HG03457 (cell line): Measurements from ENCODE around the gene URB2.
A peak's percentile ranks its signal among the peaks of the same experiment; 100 is the strongest.

ENCODE experiments used
- ATAC-seq: cut with Tn5 transposase; IDR thresholded peaks from one replicate; pipeline ENCODE4 v1.9.1; 2021; ENCODE audit warnings: moderate number of reproducible peaks; ENCODE audit not compliant: unreplicated experiment

URB2 gene

DNA sequence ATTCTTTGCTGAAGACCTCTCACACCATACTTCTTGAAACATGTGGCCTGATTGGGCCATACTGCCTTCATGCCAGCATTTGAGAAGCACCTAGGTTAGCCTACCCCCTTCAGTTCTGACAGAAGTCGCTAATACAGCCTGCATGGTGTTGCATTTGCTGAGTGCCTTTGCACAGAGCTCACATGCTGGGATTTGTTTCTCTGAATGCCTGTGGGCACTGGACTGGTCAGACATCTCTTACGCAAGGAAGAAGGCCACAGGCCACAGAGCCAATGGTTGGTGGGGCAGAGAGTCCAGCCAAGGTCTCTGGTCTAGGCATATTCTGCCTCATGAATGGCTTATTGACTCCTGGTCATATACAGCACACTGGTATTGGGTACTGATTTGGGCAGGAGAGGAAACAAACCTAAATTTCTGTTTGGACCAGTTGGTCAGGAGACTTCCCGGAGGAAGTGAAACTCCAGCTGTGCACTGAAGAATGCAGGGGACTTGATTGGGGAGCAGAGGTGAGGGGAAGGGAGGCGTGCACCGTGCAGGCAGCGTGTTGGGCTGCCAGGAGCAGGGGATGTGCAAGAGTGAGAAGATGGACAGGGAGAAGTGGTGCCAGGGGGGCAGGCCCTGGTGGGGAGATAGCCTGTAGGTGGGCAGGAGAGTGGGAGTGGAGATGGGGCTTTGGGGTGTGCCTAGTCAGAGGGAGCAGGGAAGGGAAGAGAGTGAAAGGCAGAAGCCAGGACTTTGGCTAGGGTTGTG, 18.1 kb downstream of the URB2 start:
- ATAC-seq, result no peak

DNA sequence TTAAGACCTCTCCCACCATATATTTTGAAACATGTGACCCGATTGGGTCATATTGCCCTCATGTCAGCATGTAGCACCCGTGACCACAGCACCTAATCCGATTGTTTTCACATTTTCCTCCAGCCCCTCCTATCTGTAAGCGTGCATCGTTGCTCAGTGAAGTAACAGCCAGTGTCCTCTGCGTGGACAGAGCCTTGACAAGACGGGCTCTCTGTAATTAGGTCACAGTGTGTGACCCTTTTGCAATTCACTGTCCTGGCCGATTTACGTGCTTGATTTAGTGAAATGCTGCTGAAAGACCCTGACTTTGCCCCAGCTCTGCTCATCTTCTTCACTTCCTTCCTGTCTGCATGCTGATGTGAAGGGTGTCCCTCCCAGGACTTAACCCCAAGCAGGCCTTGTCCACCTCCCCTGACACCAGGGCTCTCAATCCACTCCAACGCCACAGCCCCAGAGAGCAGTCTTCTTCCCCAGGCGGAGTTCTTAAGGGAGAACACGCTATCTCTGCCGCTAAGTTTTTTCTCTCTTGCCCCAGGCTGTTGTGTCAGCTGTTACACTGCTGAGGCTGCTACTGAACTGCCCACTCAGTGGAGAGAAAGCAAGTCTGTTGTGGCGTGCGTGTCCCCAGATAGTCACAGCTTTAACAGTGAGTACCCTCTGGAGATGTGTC, 19.4 kb downstream of the URB2 start:
- ATAC-seq, result no peak

DNA sequence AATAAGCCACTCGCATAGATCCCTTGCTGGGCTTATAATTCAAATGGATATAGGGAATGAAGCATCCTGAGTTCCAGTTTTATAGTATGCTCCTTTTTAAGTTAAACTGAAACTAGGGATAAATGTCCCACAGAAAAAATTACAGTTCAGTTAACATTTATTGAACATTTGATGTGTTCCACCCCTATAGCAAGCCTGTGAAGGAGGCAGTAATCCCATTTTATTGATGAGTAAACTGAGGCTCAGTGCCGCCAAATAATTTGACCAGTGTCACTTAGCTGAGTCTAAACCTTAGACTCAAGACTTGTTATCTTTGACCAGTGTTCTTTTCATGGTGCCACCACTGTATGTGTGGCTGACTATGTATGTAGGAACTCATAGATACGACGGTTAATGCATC, 22.4 kb downstream of the URB2 start:
- no peak for ATAC-seq

DNA sequence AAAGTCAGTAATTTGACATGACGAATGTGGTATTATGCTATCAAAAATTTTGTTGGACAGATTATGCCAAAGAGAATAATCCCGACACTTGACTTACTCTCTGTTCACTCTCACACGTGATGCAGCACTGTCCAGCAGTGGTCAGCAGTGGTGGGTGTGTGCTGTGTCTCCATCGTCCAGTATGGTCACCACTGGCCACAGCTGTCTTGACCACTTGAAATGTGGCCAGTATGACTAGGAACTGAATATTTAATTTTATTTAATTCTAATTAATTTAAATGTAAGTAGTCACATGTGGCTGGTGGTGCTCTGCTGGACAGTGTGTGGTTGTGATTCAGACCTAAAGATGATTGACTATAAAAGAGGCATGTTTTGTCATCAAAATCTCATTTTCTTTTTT, 24.0 kb downstream of the URB2 start:
- no peak for ATAC-seq

DNA sequence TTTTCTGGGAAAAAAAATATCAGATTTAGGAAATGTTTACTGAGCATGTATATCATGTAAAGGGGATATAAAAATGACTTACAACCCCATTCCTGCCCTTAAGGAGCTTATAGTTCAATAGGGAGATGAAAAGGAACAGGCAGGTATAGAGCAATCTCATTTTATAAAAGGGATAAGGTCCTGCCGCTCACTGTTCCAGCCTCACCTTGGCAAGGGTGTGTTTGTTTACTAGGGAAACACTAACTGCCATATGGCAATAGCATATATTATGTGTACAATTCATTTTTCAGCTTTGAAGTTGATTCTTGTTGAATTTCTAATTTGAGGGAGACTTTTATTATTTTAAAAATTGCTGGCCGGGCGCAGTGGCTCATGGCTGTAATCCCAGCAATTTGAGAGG, 25.5 kb downstream of the URB2 start:
- no peak for ATAC-seq

DNA sequence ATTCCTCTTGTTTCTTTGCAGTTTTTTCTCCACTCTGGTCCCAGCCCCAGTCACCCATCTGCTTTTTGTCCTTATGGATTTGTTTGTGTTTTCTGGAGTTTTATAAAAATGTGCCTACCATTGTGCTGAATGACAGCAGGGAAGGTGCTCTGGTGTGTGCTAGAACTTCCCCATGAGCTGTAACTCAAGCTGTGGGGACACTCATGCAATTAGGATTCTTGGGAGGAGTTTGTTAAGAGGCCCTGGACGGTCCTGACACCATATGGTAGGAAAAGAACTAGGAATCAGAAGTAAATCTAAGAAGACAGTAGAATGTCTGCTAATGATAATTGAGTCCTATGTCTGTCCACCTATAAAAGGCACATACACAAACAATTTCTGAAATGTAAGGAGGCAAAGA, 27.4 kb downstream of the URB2 start:
- no peak for ATAC-seq

DNA sequence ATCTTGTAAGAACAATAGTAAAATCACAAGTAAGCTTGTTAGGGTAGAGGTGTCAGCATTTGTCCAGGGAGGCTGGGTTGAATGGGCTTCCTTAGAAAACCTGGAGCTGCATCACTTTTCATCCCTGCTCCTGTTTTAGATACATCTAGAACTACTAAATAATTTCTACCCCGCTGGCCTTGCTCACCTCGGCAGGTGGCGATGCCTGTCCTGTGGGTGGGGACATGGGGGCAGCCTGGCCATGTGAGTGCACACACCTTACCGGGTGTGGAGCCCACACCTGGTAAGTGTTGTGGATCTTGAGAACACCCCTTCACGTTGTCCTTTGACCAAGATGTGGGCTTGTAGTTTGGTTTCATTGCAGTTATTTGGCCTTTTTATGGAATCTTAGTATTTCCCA, 29.7 kb downstream of the URB2 start:
- ATAC-seq, result no peak

DNA sequence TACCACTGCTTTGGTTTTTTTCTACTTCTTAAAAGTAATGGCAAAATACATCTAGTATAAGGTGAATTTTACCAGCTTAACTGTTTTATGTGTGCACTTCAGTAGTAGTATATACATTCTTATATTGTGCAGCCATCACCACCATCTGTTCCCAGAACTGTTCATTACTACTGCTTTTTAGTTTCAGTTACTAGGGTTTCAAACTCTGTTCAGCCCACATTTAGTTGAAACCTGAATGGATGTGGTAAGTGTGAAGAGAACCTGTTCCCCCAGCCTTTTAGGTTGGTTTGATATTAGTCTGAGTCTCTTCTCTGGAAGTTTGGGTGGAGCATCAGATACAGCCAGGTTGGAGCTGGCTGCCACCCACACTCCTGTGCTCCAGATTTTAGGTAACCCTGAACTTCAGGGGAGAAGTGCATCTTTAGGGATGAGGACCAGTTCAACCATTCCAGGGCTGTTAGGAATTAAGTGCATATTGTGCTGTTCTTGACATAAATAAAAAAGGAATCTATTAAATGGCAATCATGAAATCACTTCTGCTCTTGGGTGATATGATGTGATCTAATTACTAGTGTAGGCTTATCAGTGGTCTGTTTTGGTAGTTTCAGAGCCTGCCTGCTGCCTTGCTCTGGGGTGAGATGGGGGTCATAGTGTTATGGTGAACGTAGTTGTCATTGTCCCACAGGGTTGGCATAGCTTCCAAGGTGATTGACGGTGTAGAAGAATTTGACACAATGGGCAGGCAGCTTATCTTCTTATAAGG, 32.1 kb downstream of the URB2 start:
- ATAC-seq, result no peak

DNA sequence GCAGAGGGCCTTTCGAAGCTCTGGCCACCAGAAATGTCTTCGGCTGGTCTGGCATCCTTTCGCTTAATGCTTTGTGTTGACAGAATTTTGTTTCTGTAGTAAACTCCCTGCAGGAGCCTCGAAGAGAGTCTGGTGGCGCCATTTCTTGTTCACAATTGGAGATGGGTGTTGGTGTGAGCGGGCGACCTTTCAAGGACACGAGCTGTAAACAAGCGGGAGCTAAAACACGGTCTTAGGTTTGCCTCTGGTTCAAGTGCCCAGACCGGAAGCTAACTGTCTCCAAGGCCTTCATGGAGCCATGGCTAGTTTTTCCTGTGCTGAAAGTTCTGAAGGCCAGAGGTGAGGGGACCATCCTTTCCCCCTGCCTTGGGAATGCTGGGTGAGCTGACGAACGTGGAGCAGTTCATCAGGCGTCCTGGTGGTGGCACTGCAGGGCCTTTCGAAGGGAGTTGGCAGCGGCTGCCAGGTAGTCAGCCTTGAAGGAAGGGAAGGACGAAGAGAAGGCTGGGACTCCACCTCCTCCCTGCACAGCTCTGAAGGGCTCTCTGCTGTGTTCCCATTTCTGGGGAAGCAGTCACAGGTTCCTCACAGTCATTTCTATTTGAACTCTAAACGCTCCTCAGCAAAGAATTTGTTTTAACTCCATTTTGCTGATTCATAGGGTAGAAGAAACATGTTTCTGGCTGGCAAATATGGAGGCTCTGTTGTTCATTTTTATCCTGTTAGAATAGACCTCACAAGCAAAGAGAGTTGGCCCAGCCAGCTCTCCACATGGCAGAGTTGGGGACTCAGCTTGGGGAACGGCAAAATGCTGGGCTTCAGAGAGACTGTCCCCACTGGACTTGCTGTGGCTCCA, 35.2 kb downstream of the URB2 start:
- ATAC-seq, result no peak

DNA sequence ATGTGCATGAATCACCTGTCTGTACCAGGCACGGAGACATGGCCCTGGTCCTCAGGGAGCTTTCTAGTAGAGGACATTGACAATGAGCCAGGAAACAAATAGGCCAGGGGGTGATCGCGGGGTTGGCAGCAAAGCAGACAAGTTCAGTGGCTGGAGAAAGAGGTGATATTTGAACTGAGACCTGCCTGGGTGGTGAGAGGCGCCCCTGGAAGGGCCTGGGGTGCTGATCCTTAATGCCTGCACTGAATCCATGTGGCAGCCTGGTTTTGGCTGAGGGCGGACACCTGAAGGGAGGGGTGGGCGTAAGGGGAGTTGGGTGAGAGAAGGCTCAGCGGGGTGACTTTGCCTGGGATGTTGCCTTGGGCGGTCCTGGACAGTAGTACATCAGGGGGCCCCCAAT, 35.9 kb downstream of the URB2 start:
- no peak for ATAC-seq

DNA sequence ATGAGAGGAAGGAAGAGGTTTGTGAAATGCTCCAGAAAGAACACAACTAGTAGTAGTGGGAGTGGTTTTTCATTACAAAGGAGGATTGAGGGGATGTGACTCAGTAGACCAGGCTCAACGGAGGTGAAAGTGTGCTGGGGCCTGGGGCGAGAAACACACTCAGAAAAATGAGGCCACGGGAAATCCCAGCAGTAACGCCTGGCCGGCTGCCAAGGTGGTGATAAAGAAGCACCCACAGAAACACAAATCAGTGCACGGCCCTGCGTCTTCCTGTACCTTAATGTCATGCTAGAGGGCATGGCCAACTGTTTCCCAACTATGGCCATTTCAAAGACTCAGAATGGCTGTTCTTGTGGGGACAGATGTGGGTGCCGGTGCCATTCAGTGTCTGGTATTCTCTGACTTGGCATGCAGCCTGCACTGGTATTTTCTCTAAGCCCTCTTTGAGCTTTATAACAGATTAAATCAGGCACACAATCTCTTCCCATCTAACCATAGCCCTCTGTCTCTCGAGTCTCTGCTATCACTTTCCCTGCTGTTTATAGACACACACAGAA, 38.2 kb downstream of the URB2 start:
- peak; percentile 63 for ATAC-seq

DNA sequence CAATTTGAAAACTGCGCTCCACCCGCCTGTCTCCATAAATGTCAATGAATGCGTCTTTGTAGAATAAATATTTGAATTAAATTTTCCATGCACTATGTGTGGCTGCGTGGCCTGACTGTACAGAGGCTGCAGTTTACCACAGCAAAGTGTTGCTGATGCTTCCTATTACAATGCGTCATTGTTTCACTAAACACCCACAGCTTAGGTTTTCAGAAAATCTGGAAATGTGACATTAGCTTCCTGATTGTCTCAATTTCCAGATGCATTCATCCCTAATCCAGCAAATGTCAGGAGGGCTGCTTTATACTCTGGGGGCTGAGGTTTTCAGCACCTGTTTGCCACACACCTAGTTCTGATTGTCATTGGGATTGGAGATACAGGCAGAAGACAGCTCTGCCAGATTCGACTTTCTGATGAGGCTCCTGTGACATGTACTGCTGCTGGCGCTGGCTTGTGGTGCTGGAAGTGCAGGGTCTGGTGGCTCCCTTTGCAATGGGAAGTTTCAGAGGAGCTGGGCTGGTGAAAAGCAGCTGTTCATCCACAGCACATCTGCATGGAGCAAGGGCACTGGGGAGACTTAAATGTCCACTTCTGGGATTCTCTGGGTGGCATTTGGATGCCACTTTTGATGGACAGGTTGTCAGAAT, 40.0 kb downstream of the URB2 start:
- ATAC-seq, result no peak

DNA sequence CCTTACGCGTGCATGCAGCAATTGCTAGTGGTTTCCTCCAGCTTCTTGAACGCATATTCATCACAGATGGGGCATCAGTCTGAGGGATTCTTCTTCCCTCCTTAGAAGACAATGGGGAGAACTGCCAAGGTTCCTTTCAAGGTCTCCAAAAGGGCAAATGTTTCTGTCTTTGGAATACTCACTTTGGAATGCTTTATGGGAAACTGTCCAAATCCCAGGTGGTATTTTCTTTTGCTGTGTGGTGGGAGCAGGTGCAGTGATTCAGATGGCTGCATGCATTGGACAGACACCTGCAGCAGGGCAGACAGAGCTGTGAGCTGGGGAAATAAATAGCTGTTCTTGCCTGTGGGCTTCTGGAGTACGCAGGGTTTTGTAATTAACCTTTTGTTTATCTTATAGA, 40.5 kb downstream of the URB2 start:
- no peak for ATAC-seq

DNA sequence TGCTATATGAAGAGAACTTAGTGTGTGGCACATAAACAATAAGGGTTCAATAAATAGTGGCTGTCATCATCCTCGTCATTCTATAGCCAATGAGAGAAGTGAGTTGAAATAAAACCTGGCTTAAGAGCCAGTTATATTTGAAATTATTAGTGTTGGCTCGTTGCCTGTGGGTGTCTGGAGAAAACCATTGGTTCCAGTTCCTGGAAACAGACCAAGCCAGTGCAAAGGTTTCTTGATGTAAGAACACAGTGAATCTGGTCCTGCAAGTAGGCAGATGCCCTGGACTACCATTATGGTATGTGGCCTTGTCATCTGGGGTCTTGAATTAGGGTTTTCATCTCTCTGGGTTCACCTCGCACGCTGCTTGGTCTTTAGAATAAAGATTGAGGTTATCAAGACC, 43.3 kb downstream of the URB2 start:
- no peak for ATAC-seq

DNA sequence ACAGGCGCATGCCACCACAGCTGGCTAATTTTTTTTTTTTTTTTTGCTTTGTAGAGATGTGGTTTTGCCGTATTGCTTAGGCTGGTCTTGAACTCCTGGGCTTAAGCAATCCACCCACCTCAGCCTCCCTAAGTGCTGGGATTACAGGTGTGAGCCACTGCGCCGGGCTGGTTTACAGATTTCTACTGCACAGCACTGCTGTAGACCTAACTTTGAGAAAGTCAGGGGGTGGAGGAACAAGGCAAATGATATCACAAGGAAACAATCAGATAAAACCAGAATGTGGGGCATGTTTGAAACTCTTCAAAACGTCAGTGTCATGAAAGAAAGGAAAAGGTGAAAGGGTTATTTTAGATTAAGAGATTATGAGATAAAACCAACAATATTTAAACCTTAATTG, 45.3 kb downstream of the URB2 start:
- ATAC-seq, result no peak

DNA sequence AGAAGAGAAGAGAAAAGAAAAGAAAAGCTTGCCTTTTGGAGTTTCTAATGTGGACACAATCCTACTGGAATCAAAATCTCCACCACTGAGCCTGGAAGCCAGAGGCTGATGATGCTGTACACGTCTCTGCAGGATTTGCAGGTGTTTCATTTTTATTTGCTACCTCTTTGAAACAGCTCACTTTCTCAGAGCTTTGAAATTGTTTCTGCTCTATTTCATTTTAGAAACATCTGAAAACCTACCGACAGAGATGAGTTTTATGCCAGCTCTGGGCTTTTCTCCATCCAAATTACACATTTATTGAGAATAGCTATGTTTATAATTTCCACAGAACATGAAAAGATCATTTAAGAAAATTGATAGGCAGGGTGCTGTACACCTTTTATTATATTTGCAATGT, 46.2 kb downstream of the URB2 start:
- no peak for ATAC-seq

DNA sequence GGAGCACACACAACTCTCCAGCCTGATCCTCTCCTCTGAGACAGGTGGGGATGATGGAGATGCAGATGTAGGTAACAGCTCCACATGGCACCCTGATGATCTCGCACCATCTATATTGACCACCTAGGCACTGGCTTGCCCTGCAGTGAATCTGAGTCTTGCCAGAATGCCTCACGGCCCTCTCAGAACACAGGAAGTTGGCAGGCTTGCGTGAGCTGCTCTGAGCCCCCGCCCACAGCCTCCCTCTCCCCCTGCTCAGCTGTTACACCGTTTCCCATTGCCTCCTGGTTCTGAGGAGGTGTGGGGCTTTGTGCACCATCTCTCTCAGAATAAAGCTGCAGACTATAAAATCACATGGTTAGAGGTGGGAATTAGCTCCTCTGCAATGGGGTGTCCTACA, 48.0 kb downstream of the URB2 start:
- ATAC-seq, result no peak

DNA sequence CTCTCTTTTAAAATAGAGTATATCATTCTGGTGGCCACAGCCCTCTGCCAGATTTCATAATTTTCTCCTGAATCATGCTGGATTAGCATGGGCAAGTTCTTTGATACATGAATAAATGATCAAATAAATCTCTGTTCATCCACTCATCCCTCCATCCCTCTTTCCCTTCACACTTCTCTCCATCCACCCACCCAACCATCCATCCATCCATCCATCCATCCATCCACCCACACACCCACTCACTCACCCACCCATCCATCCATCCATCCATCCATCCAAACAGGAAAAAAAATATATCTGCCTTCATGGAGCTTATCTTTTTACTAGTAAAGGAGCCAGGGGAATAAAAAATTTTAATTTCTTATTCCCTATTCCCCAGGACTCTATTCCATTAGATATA, 49.3 kb downstream of the URB2 start:
- no peak for ATAC-seq

DNA sequence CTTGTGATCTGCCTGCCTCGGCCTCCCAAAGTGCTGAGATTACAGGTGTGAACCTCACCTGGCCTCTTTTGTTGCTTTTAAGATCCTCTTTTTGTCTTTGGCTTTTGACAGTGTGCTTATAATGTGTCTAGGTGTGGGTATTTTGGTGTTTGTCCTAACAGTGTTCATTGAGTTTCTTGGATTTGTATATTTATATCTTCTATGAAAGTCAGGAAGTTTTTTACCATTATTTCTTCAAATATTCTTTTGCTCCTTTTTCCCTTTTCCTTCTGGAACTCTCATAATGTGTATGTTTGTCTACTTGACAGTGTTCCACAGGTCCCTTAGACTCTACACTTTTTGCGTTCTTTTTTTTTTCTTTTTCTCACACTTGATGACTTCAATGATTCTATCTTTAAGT, 59.1 kb downstream of the URB2 start:
- no peak for ATAC-seq

DNA sequence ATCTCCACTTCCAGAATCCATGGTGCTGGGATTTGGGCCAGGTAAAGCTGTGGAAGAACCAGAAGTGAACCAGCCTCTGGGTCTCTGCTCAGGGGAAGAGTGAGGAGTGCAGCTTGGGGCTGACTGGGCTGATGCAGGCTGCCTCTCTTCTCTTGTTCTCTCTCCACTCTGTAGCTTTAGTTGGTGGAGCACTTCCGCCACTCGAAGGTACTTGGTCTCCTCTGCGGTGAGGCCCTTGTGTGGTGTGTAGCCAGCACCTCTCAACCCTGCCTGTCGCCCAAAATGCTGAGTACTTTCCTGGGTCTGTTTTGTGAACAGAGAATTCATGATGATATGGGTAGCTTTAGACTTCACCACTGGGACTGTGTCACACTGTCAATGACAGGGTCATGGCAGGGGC, 63.2 kb downstream of the URB2 start:
- no peak for ATAC-seq
